Myocyte (in vitro differentiated cells): Measurements from ENCODE around the gene ATOH8. TPM values are rescaled to one million over a fixed set of nuclear protein-coding genes. Genes with fewer than 3 reads are reported as not detected.
A peak's percentile ranks its signal among the peaks of the same experiment; 100 is the strongest.

ENCODE experiments used
- DNase-seq: peaks from one replicate; pipeline ENCODE4 v3.0.0-alpha.2; 2012; ENCODE audit warnings: low read depth
- total RNA-seq: library from RNA; depleted of rRNA; stranded (reverse); fragments of >200 nt; gene quantifications from 2 replicates; pipeline ENCODE4 v1.2.3, GENCODE V29; 2014

Gene ATOH8
- total RNA-seq, 1 donor from 2014 or later, result 7.2 TPM

DNA sequence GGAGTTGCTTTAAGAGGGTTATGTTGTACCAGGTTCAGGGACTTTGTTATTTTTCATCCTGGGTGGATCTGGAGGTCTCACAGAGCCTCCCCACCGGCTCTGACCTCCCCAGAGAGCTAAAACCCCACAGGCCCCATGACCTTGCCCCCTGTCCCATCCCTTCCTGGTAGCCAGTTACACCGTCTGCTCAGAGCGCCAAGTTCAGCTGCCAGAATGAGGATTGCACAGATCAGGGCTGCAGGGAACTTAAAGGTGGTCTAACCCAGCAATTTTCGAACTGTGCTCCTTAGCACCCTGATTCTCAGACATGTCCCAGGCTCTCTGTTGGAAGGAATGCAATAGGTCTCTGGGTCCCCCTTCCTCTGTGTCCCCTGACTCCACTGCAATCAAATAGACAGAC, 32.1 kb downstream of the ATOH8 start:
- no peak for DNase-seq

DNA sequence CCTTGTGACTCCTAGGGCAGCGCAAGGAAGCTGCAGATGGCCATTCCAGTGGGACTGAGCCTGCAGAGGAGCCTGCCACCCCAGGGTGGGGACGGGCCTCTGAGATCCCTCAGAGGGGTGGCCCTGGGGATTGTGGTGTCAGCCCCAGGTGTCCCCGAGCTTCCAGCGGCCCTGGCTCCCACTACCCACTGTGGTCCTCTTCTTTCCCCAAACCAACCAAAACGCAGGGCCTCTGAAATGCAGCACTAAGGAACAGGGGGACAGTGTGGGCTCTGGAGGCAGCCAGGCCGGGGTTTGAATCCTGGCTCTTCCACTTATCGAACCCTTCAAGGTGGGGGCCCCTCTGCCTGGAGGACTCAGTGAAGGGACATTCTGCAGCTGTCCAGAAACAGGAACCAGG, 32.7 kb downstream of the ATOH8 start:
- no peak for DNase-seq

DNA sequence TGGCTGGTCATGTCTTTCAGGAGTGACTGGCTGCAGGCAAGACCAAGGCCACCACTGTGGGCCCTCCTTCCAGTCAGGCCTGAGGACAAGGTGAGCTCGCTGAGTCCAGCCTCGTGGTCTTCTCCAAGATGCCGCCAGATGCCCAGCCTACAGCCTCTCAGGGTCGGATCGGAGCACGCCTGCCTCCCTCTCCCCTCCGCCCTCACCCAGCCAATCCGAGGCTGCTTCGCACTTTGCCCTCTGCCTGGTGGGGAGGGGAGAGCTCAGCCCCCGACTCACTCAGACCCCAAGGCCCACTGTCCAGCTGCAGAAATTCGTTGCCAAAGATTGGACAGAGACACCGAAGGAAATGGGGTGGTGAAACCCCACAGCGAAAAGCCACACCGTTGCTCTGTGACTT, 33.1 kb downstream of the ATOH8 start:
- DNase-seq, result no peak

DNA sequence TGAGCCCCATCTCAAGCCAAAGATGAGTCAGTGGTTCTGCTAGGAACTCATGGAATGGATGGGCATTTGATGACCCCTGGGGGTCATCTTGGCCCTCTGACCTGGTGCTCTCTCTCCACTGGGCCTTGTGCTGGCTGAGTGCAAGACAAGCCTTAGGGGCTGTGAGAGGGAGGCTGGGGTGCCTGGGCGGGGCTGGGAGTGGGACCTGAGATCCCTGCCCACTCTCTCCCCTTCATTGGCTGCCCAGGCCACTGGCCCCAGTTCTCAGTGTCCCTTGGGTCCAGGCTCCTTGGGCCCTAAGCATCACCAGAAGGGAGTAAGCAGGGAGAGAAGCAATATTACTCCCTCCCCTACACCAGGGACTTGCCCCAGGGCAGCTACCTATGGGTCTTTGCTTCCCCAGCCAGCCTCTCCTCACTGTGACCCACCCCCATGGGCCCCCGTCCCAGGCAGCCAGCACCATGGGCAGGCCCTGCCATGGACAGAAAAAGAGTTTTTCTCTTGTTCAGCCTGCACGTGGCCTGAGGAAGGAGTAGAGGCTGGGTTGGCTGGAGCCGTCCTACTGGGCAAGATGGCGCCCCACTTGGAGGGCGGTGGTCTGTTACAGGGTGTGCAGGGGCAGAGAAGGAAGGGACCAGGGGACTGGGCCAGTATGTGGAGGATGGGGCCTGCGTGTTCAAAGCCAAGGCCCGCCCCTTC, 33.6 kb downstream of the ATOH8 start:
- no peak for DNase-seq

DNA sequence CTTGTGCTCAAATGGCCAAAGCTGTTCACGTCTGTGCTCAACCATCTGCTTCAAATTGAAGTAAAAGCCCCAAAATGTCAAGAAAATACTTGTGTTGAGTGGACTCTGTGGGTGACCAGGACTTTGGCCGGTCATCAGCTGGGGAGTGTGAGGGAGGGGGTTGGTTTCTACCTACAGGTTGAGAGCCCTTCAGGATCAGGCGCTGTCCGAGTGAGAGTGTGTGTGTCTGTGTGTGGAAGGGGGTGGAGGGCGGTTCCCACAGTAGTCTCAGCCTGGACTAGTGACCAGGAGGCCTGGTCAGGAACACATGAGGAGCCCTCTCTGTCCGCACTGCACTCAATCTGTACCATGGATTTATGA, 34.2 kb downstream of the ATOH8 start:
- no peak for DNase-seq

DNA sequence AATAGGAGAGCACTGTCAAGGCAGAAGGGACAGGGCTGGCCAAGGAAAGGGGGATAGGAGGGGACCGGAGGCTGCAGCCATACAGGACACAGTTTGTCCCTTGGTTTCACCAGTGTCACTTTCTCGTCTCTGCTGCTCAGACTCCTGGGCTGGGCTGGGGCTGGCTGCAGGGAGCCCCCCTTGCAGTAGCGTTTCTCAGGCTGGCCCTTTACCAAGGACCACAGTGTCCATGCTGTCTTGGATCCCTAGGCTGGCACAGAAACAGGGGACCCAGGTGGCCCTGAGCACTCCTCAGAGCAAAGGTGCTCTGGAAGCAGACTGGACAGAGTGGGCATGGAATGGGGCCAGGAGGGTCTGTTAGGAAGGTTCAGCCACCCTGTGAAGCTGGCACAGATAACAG, 34.8 kb downstream of the ATOH8 start:
- no peak for DNase-seq

DNA sequence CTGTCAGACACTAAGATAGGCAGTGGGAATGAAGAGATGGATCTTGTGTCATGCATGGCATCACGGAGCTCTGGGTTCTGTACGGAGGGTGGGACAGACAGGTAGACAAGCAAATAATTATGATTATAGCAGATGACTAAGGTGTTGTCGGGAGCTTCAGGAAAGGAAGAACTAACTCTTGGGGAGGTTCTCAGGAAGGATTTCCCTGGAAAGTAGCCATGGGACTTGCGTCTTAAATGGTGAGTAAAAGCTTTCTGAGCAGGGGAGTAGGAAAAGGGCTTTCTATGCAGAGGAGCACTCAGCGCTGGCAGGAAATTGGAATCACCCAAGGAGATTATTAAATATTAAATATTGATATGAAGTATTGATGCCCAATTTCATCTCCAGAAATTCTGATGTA, 35.5 kb downstream of the ATOH8 start:
- DNase-seq, result no peak

DNA sequence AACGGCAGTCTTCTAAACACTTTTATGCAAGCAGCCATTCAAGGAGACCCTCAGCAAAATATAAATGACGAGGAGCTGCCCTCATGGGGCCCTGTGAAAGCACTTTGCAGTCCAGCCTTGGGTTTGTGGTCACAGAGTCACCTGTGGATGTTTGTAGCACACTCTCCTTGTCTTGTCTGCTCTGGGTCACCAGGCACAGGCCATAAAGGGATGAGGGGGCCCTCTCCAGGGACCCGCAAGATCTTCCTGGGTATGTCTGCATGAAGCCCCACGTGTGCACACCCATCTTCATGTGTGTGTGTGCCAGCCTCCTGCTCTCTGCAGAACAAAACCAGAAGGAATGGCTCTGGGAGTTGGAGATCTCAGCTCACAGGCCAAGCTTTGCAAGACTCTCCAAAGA, 36.2 kb downstream of the ATOH8 start:
- no peak for DNase-seq

DNA sequence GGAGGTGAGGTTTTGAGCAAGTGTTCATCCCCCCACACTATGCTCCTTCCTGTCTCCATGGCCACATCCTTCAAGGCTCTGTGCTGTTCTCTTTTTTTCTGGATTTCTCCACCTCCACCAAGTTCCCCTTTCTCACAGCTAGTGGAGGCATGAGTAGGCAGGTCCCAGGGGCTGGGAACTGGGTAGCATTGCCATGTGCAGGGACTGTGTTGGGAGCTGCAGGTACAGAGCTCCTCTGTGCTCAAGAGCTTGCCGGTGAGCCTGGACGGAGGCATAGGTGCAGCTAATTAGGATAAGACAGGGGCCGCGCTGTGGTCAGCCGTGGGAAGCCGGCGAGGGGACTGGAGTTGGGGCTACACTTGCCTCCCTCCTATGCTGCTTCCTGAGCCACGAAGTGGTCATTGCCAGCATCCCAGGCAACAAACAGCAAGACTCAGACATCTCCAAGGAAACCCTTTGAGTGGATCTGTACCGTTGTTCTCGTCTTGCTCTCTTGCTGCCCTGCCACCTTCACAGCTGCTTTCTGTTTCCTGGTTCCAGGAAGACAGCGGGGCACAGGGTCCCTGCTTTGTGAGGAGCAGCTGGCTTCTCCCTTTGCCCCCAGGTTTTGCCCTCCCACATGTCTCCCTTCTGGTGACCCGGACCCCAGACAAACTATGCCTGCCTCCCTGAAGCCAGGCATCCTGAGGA, 36.9 kb downstream of the ATOH8 start:
- DNase-seq, result no peak

DNA sequence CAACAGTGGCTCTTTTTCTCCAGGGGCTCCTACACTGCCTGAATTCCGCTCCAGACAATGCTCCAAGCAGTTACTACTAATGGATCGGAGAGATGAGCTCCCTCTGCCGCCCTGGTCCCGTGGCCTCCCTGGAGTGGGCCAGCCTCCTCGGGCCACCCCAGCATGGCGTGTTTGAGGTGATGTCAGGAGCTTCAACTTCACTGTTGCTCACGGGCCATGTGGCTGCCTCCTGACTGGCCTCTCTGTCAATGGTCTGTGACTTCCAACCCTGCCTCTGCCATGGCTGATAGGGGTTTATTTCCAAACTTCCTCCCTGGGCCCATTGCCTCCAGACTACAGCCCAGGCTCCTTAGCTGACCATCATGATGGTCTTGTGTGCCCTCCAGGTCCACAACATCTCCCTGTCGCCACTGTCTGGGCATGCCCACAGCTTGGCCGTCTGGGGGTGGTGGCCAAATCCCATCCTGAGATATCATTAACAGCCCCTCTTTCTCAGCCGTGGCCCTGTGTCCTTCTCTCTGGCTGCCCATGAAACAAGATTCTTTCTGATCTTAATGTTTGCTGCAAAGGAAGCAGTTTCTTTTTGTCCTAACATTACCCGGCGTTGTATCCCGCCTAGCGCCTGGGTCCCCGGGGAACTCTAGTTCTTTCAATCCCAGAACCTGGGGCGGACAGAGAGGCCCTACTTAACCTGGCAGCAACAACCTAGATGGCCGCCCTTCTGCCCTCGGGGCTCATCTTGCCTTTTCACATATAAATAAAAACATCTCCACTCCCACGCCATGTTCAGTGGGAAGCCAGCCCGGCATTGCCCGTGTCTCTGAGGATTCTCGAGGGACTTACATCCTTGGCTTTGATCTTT, 38.1 kb downstream of the ATOH8 start:
- no peak for DNase-seq

DNA sequence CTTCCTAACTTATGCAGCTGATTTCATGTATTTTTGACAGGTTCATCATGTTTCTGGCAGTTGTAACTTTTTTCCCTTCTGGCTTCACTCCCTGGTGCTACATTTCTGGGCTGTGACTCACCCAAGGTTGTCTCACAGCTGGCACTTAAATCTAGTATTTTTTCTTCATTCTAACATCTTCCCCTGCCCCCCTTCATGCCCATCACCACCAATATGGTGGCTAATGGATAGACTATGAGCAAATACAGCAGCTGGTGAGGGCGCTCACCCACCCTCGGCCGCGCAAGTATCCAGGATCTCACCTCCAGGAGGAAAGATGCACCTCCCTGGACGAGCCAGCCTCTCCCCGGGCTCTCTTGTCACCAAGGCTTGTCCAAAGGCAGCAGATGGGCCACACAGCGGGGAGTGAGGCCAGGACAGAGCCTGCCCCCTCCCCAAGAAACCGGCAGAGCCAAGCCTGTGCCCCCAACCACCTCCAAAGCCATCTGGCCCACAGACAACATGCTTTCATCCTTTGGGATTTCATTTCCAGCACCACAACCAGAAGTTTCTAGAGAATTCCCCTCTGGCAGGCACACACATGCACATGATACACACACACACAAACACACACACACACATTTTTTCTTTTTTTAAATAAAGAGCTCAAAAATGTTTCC, 39.1 kb downstream of the ATOH8 start:
- peak; percentile 65 for DNase-seq

DNA sequence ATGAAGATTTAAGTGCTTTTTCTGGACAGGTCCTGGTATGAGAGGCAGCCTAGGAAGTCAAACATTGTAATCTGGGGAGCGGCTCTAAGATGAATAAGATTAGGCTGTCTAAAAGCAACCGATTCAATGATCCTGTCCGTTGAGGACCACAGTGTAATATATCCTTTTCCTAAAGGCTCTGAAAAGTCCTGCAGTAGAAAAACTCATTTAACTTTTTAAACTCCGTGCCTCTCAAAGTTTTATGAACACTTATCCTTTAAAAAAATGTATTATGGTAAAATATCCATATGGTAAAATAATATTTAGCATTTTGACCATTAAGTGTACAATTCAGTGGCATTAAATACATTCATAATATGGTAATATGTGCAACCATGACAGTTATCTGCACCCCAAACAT, 39.8 kb downstream of the ATOH8 start:
- no peak for DNase-seq

DNA sequence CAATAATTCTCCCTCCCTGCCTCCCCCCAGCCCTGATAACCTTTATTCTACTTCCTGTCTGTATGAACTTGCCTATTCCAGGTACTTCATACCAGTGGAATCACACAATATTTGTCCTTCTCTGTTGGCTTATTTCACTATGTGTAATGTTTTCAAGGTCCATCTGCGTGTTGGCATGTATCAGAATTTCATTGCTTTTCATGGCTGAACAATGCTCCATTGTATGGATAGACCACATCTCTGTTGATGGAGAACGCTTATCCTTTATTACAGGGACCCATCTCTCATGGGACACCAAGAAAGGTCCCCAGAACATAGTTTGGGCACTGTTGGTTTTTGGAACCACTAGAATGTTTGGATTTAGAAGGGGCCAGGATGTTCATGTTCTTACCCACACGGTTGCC, 40.2 kb downstream of the ATOH8 start:
- DNase-seq, result no peak

DNA sequence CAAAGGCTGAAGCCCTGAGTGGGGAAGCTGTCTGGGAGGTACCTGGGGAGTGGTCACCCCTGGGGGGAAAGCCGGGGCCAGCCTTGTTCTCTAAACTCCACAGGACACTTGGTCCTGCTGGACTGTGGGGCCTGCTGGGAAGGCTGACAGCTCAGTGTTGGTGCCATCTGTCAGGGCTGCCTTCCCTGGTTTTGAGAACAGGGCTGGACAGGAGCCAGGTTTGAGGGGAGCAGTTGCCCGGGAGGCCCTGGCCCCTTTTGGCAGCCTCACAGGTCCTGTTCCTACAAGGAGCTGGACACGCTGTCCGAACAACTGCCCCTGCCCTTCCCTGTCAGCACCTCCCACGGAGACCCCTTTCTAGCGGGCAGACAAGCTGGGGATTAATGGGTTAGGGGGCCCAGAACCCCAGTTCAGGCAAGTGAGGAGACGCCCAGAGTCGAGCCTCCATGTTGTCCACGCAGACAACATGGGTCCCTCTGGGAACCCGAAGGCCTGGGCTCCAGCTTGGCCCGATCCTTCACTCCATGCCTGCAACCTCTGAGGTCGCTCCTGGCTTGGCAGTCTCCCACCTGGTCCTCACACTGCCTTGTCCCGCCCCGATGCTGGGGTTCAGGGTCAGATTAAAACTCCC, 40.8 kb downstream of the ATOH8 start:
- peak; percentile 85 for DNase-seq

DNA sequence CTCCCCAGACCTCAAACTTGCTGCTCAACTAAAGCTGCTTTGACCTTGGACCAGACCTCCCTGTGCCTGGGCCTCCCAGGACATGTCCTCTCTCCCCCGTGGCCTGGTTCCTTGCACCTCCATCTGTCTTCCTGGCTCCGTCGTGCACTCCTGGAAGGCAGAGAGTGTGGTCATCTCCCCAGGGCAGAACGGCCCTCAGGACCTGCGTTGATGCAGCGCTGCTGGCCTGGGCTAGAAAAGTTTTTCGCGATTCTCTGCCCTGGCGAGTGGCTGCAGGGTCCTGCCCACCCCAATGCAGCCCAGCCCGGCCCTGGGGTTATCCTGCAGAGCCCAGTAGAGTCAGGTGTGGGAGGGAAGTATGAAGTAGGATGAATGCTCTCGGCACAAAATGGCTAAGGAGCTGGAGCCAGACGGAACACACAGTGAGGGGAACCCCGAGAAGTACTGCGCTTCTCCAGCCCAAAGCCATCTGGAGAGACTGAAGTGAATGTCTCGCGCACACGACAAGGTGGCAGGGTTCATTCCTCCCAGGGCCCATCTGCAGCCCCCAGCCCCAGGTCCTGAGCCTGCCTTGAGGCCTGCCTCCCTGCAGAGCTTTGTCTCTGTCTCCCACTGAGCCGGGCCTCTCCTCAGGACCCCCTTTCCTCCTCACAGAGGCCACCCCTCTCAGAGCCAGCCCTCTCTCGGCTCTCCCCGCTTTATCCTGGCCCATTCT, 41.7 kb downstream of the ATOH8 start:
- no peak for DNase-seq

DNA sequence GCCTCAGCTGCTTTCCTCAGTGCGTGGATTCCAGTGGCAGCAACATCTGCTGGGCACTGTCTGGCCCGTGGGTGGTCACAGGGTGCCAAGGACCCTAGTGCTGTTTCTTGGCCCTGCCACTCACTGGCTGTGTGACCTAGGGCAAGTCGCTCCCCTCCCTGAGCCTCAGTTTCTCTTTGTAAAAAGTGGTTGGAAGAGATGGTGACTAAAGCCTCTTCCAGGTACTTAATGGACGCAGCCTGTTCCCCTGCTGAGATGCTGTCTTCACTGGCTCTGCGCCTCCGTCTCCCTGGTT, 42.2 kb downstream of the ATOH8 start:
- DNase-seq, result no peak

DNA sequence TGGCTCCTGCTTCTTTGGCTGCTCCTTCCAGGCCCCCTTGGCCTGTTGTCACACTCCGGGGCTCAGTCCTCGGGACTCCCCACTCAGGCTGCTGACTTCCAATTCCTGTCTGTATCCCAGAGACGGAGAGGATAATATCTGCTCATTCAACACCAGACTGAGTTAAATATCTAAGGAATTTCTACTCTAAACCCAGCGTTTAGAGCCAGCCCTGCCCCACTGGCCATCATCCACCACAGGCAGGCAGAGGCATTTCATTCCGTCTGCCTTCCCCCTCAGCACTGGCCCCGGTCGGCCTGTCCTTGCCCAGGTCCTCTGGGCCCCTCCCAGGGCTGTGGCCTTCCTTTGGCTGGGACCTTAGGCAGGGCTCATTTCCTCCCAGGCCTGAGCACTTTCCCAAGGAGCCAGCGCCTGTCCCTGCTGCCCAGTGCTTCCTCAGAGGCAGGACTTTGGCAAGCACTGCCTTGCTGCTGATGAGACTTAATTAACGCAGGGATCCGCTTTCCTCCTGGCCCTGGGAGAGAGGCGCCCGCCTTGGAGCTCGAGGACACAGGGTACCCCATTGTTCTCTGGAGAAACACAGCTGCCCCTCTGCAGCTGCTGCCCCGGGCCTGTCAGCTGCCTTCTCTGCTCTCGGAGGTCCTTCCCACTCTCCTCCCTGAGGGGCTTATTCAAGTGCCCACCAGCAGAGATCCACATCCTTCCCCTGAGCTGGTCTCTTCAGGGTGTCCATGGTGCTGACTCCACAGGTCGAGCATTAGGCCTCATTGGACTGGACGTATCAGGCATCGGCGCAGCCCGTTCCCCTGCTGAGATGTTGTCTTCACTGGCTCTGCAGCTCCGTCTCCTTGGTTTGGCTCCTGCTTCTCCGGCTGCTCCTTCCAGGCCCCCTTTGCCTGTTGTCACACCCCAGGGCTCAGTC, 42.8 kb downstream of the ATOH8 start:
- DNase-seq, result peak; percentile 53

DNA sequence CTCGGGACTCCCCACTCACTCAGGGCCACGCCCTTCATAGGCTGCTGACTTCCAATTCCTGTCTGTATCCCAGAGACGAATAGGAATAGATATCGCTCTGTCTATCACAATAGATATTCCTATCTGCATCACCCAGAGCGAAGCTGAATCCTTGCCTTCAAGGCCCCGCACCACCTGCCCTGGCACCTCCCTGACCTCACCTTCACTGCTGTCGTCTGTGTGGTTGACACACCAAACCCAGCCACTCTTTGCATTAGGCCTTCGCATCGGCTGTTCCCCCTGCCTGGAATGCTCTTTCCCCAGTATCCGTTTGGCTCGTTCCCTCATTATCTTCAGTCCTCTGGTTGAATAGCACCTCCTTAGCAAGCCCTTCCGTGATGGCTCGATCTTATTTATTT, 43.5 kb downstream of the ATOH8 start:
- no peak for DNase-seq

DNA sequence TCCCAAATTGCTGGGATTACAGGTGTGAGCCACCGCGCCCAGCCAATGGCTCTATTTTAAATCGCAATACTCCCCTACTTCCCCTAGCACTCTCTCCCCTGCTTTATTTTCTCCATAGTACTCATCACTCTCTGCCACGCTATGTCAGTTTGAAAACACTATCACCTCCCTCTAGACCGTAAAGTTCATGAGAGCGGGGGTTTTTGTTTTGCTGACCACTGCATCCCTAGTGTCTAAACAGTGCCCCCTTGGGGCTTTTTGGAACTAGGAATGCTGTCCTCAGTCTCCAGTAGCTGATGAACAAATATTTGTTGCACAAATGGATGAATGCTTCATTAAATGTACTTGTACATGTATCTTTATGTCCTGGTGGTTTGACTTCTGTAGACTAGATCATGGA, 44.1 kb downstream of the ATOH8 start:
- peak; percentile 59 for DNase-seq
